A549 (cell line): ENCODE data around the gene BEND6. TPM values are rescaled to one million over a fixed set of nuclear protein-coding genes. Genes with fewer than 3 reads are reported as not detected.
A peak's percentile ranks its signal among the peaks of the same experiment; 100 is the strongest.

ENCODE experiments used
- ATAC-seq, 2 experiments: fragments of 200-7000 bp in 1 of 2; fragments of >200 bp in 1 of 2; cut with Nextera tagmentation in 1 of 2; cut with Tn5 transposase in 1 of 2; 3 replicates each; pipeline versions ENCODE4 v1.8.0 to v1.9.1; 2018 to 2020; ENCODE audit warnings: mild to moderate bottlenecking in 1 of 2, moderate library complexity in 1 of 2
- CTCF ChIA-PET: fragments of 300-600 bp; sonication (Branson Sonifier 250); formaldehyde crosslinking; extraction: SDS; loops from one replicate; lab custom pipeline; 2021; ENCODE audit warnings: antibody characterized with exemption, inconsistent platforms; lab: Yijun Ruan, JAX
- POLR2A ChIA-PET: fragments of 350-600 bp; formaldehyde crosslinking; extraction: SDS; loops from one replicate; lab custom pipeline; 2021; ENCODE audit warnings: antibody characterized with exemption, inconsistent platforms; lab: Yijun Ruan, JAX
- DNase-seq, 2 experiments: peaks; one replicate each; pipeline versions ENCODE4 v3.0.0 to v3.0.0-alpha.2; 2011 to 2016; ENCODE audit warnings: low read depth in 1 of 2, low spot score in 1 of 2
- FAIRE-seq: peaks from 2 replicates; lab custom pipeline; 2011; peaks lifted over from hg19 to GRCh38; lab: Jason Lieb, UNC
- H3K27ac ChIP-seq, 2 experiments: fragments of >200 bp; sonication (Bioruptor Twin); formaldehyde crosslinking; 3 replicates each; pipeline ENCODE4 v1.5.1; 2016 to 2017
- H3K4me1 ChIP-seq: fragments of >200 bp; sonication (Bioruptor Twin); formaldehyde crosslinking; 3 replicates; pipeline ENCODE4 v1.6.1; 2016
- H3K4me2 ChIP-seq: fragments of >200 bp; sonication (Bioruptor Twin); formaldehyde crosslinking; 3 replicates; pipeline ENCODE4 v1.6.1; 2016
- H3K4me3 ChIP-seq: fragments of >200 bp; sonication (Bioruptor Twin); formaldehyde crosslinking; 3 replicates; pipeline ENCODE4 v1.5.1; 2016
- H3K9me3 ChIP-seq: fragments of >200 bp; sonication (Bioruptor Twin); formaldehyde crosslinking; 3 replicates; pipeline ENCODE4 v1.6.1; 2016
- FOSB ChIP-seq: fragments of 250-450 bp; sonication (Bioruptor Pico); IDR thresholded peaks from 2 replicates; pipeline ENCODE4 v1.5.0; 2020; ENCODE audit warnings: mild to moderate bottlenecking, moderate library complexity
- FOSL2 ChIP-seq, 2 experiments: fragments of 450-650 bp in 1 of 2; fragments of >200 bp in 1 of 2; sonication (Bioruptor Twin) in 1 of 2; formaldehyde crosslinking; IDR thresholded peaks; 2 replicates each; pipeline versions ENCODE4 v1.5.0 to v1.6.1; 2016 to 2020; ENCODE audit warnings: mild to moderate bottlenecking in 1 of 2, moderate library complexity in 1 of 2
- FOXS1 ChIP-seq: fragments of 250-450 bp; sonication (Bioruptor Pico); IDR thresholded peaks from 2 replicates; pipeline ENCODE4 v1.5.0; 2020; ENCODE audit warnings: mild to moderate bottlenecking, moderate library complexity
- HDAC2 ChIP-seq: fragments of 200-600 bp; sonication (generic); IDR thresholded peaks from 2 replicates; pipeline ENCODE4 v1.6.1; 2016
- HEYL ChIP-seq: fragments of 250-450 bp; sonication (Bioruptor Pico); IDR thresholded peaks from 2 replicates; pipeline ENCODE4 v1.8.0; 2021; ENCODE audit warnings: mild to moderate bottlenecking, moderate library complexity
- HOXB13 ChIP-seq: fragments of 250-450 bp; sonication (Bioruptor Pico); IDR thresholded peaks from 2 replicates; pipeline ENCODE4 v1.5.0; 2020; ENCODE audit warnings: low read depth, mild to moderate bottlenecking, moderate library complexity
- JUN ChIP-seq, 2 experiments: fragments of >200 bp; sonication (Bioruptor Twin); formaldehyde crosslinking; IDR thresholded peaks; 2 replicates in 1 of 2; 3 replicates in 1 of 2; pipeline ENCODE4 v1.6.1; 2016 to 2017
- JUNB ChIP-seq: fragments of >200 bp; sonication (Bioruptor Twin); formaldehyde crosslinking; IDR thresholded peaks from 2 replicates; pipeline ENCODE4 v1.6.1; 2016
- KDM1A ChIP-seq: fragments of 200-600 bp; sonication (generic); IDR thresholded peaks from 2 replicates; pipeline ENCODE4 v1.6.1; 2016; ENCODE audit warnings: low read depth, mild to moderate bottlenecking
- MAZ ChIP-seq: fragments of 150-350 bp; IDR thresholded peaks from 2 replicates; pipeline ENCODE4 v1.6.1; 2014; ENCODE audit warnings: antibody characterized with exemption, low read depth, low read length, borderline replicate concordance
- NPAS2 ChIP-seq: fragments of 250-450 bp; sonication (Bioruptor Pico); IDR thresholded peaks from 2 replicates; pipeline ENCODE4 v1.8.0; 2022; ENCODE audit warnings: mild to moderate bottlenecking, moderate library complexity, borderline replicate concordance
- PHF8 ChIP-seq: fragments of 200-600 bp; sonication (generic); IDR thresholded peaks from 2 replicates; pipeline ENCODE4 v1.6.1; 2016; ENCODE audit warnings: low read depth, mild to moderate bottlenecking, antibody characterized with exemption, moderate library complexity, borderline replicate concordance
- RAD21 ChIP-seq, 2 experiments: fragments of >200 bp in 1 of 2; sonication (Bioruptor Twin) in 1 of 2; formaldehyde crosslinking in 1 of 2; IDR thresholded peaks in 1 of 2; conservative IDR thresholded peaks in 1 of 2; 2 replicates in 1 of 2; 3 replicates in 1 of 2; pipeline ENCODE4 v1.6.1; 2012 to 2018; ENCODE audit warnings: inconsistent platforms in 1 of 2
- SMC3 ChIP-seq: fragments of >200 bp; sonication (Bioruptor Twin); formaldehyde crosslinking; IDR thresholded peaks from 3 replicates; pipeline ENCODE4 v1.6.1; 2018; ENCODE audit warnings: inconsistent platforms
- TFCP2L1 ChIP-seq: fragments of 250-450 bp; sonication (Bioruptor Pico); IDR thresholded peaks from 2 replicates; pipeline ENCODE4 v1.5.0; 2021; ENCODE audit warnings: mild to moderate bottlenecking
- ZC3H11A ChIP-seq: fragments of 450-650 bp; IDR thresholded peaks from 2 replicates; pipeline ENCODE4 v1.6.1; 2014; ENCODE audit warnings: antibody characterized with exemption, mild to moderate bottlenecking
- WGBS: methylation state at CpG from one replicate; pipeline ENCODE4 v1.1.6; 2017; ENCODE audit errors: missing lambda C conversion rate; 5-methylcytosine and 5-hydroxymethylcytosine counted together
- polyA plus RNA-seq, 4 experiments: library from polyadenylated mRNA; depleted of rRNA in 3 of 4; stranded (reverse); fragments of >200 nt; fragmentation: RNase III in 1 of 4; extraction: RNeasy Plus Mini Kit Qiagen cat#74134 plus additional on column Dnase treatment in 1 of 4; gene quantifications; 2 replicates in 3 of 4; 3 replicates in 1 of 4; pipeline ENCODE4 v1.2.3, GENCODE V29; 2011 to 2017
- TF ChIP-seq, protein P1 (sequence below): fragments of 200-600 bp; sonication (generic); IDR thresholded peaks from 2 replicates; pipeline ENCODE4 v1.6.1; 2016; ENCODE audit warnings: antibody characterized with exemption, mild to moderate bottlenecking, moderate library complexity

BEND6 gene
- polyA plus RNA-seq, 2 of the 4 experiments (the other 2 are of a cell fraction), result 2.1 to 2.9 TPM

DNA sequence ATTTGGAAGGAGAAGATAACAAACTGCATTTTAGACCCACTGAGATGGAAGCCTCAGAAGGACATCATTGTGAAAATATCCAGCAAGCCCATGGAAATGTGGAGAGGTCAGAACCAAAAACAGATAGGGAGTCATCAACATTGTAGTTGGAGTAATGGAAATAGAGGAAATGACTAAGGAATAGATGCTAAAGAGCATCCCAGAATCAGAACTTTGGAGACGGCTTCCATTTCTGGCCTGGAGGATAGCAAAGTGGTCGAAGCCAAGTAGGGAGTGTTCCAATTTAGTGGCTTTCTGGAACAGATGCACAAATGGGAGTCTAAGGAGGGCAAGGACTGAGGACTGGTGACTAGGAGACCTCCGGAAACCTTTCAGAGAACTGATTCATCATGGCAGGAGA lies 3.6 kb downstream of the BEND6 start:
- Histone ChIP-seq H3K4me2 (no peak overlapping the region), H3K27ac (0 out of 6 replicates have a peak overlapping the region, but pooled peaks of 1 of the 2 experiments have one; percentile 7), H3K9me3 (no peaks in the 10 kb centered on the region), H3K4me3 (no peak overlapping the region), H3K4me1 (peaks cover 19% of the 10 kb centered on the region)
- FAIRE-seq, result no peak
- ChIA-PET POLR2A (no interaction called here), CTCF (interaction anchor here (1.0 to 6.2 kb wide), 2 partner anchors 55 to 62 kb away, joined by 3 to 45 read pairs; no protein-coding TSS in a partner anchor)
- ATAC-seq, result no peak
- no peak for DNase-seq
- TF ChIP-seq TFCP2L1 (CRISPR knock-in tag) (no peak), NPAS2 (CRISPR knock-in tag) (no peak), JUN (IDR thresholded peaks at IDR 0.05) (no peak), KDM1A (no peak), ZC3H11A (no peak), MAZ (no peak), SMC3 (no peak)
- WGBS, result 98% methylated on average over 3 of the region's 3 CpGs

DNA sequence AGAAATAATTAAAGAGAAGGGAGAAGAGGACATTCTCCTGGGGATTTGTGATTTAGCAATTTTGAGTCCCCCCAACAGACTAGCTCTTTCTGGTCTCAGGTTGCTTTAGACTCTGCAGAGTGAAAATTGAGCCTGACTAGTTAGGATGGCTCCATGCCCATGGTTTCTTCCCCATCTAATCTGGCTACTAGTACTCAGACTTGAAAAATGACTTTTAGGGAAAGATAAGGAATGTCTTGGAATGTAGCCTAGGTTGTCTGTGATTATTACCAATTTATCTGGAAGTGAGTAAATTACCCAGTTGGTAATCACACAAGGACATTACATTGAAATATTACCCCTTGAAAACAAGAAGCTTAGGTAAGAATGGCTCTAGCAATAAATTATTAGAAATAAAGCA lies 4.2 kb downstream of the BEND6 start:
- Histone ChIP-seq H3K9me3 (no peaks in the 10 kb centered on the region), H3K27ac (0 out of 6 replicates have a peak overlapping the region, but pooled peaks of 1 of the 2 experiments have one; percentile 7), H3K4me2 (peak overlapping the region; percentile 67), H3K4me3 (no peak overlapping the region), H3K4me1 (peaks cover 19% of the 10 kb centered on the region)
- no peak for FAIRE-seq
- ATAC-seq, result no peak
- POLR2A ChIA-PET, result no interaction called here
- no peak for DNase-seq
- CTCF ChIA-PET, result interaction anchor here (1.0 to 6.2 kb wide), 3 partner anchors 12 to 62 kb away, joined by 3 to 45 read pairs (median 4); no protein-coding TSS in a partner anchor
- no peak for TF ChIP-seq FOXS1 (CRISPR knock-in tag)
- no peak for TF ChIP-seq HEYL (CRISPR knock-in tag)
- no peak for TF ChIP-seq PHF8
- TF ChIP-seq, protein P1, sequence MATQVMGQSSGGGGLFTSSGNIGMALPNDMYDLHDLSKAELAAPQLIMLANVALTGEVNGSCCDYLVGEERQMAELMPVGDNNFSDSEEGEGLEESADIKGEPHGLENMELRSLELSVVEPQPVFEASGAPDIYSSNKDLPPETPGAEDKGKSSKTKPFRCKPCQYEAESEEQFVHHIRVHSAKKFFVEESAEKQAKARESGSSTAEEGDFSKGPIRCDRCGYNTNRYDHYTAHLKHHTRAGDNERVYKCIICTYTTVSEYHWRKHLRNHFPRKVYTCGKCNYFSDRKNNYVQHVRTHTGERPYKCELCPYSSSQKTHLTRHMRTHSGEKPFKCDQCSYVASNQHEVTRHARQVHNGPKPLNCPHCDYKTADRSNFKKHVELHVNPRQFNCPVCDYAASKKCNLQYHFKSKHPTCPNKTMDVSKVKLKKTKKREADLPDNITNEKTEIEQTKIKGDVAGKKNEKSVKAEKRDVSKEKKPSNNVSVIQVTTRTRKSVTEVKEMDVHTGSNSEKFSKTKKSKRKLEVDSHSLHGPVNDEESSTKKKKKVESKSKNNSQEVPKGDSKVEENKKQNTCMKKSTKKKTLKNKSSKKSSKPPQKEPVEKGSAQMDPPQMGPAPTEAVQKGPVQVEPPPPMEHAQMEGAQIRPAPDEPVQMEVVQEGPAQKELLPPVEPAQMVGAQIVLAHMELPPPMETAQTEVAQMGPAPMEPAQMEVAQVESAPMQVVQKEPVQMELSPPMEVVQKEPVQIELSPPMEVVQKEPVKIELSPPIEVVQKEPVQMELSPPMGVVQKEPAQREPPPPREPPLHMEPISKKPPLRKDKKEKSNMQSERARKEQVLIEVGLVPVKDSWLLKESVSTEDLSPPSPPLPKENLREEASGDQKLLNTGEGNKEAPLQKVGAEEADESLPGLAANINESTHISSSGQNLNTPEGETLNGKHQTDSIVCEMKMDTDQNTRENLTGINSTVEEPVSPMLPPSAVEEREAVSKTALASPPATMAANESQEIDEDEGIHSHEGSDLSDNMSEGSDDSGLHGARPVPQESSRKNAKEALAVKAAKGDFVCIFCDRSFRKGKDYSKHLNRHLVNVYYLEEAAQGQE, result no peak
- no peak for TF ChIP-seq HDAC2

DNA sequence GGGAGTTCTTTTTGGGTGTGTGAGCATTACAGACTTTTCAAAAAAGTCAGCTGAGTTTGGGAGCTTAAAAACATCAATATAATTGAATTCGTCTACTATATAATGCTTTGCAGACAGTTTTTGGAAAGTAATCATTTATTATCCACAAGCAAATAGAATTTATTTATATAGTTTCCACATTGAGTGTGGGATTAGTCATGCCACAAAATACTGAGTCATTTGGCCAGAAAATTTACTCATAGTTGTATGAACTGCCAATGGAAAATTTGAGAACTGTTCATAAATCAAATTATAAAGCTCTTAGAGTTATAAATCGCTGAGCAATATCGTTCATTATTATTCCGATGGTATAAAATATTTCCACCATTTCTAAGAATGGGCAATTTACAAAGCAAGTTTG lies 5.0 kb downstream of the BEND6 start:
- TF ChIP-seq FOSB (CRISPR knock-in tag) (no peak), FOSL2 (IDR thresholded peaks at IDR 0.05) (peak; percentile 60), FOSL2 (CRISPR knock-in tag; IDR thresholded peaks at IDR 0.05) (peak; percentile 74), JUNB (peak; percentile 48; the same call in 1 of the 2 replicates)
- ATAC-seq, result no peak
- no peak overlapping the region for H3K27ac ChIP-seq

DNA sequence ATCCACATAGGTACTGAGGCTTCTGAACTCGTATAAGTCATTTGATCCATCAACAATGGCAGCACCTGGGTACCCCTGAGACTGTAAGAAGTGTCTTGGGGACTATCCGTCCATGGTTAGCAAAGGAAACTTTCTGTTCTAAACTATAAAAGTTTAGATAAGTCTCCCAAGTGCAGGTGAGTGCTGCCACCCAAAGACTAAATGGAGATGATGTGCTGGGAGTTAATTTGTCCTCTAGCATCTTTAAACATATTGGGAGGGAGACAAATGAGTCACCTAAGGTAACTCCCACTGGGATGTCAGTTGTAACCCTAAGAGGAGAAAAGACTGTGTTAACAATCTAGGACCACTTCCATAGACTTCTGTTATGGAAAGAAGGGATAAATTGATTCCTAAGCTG lies 6.2 kb downstream of the BEND6 start:
- FAIRE-seq, result no peak

More for the DNA sequence above, 5.0 kb downstream of the BEND6 start:
- Histone ChIP-seq H3K4me3 (no peak overlapping the region), H3K9me3 (no peaks in the 10 kb centered on the region), H3K4me1 (peaks cover 19% of the 10 kb centered on the region), H3K4me2 (peak overlapping the region; percentile 67)
- DNase-seq (no peak), FAIRE-seq (no peak)
- ChIA-PET CTCF (interaction anchor here (0.9 to 6.2 kb wide), 5 partner anchors 10 to 61 kb away, joined by 3 to 45 read pairs (median 4); no protein-coding TSS in a partner anchor), POLR2A (no interaction called here)
- WGBS, result 28% methylated on average over 4 of the region's 4 CpGs

More for the DNA sequence above, 6.2 kb downstream of the BEND6 start:
- Histone ChIP-seq H3K9me3 (no peaks in the 10 kb centered on the region), H3K4me1 (peaks cover 19% of the 10 kb centered on the region), H3K4me3 (no peak overlapping the region), H3K27ac (no peak overlapping the region), H3K4me2 (no peak overlapping the region)
- ATAC-seq (no peak), DNase-seq (peak in 1 of 2 experiments; percentile 10)
- POLR2A ChIA-PET, result no interaction called here
- 75% methylated on average over 2 of the region's 2 CpGs for WGBS
- TF ChIP-seq RAD21 (conservative IDR thresholded peaks at IDR 0.05 in 1 of 2, IDR thresholded peaks at IDR 0.05 in 1 of 2) (peak in 1 of 2 experiments; percentile 32; a peak in 2 of 5 replicates), HOXB13 (CRISPR knock-in tag) (no peak)
- CTCF ChIA-PET, result interaction anchor here (0.6 to 2.8 kb wide), 5 partner anchors 9 to 355 kb away, joined by 3 to 10 read pairs (median 4); no protein-coding TSS in a partner anchor
